ENCODE data around the gene NPTX1. TPM values are rescaled to one million over a fixed set of nuclear protein-coding genes. Genes with fewer than 3 reads are reported as not detected.

The NPTX1 gene
- total RNA-seq, 1 experiment from 2014 or later = 0.17 TPM

- DNase-seq (ENCODE audit: low spot score) = no peak
Measured at GRCh38 chr17:80480248-80480647, 3.8 kb upstream of the NPTX1 start.

- no peak for DNase-seq (ENCODE audit: low spot score)
Measured at GRCh38 chr17:80479246-80479566, 2.8 kb upstream of the NPTX1 start.

GRCh38 chr17:80478487-80479245 lies 2.3 kb upstream of the NPTX1 start:
- DNase-seq (ENCODE audit: low spot score) = no peak

GRCh38 chr17:80477647-80478478 lies 1.5 kb upstream of the NPTX1 start:
- no peak for DNase-seq (ENCODE audit: low spot score)

GRCh38 chr17:80476877-80477646 lies 655 bp upstream of the NPTX1 start:
- DNase-seq (ENCODE audit: low spot score) = no peak

GRCh38 chr17:80474961-80475909 lies 1.2 kb downstream of the NPTX1 start:
- no peak for DNase-seq (ENCODE audit: low spot score)

- peak; percentile 71 for DNase-seq (ENCODE audit: low spot score)
Measured at GRCh38 chr17:80474231-80474960, 2.0 kb downstream of the NPTX1 start.

- no peak for DNase-seq (ENCODE audit: low spot score)
Measured at GRCh38 chr17:80473701-80474100, 2.7 kb downstream of the NPTX1 start.

- DNase-seq (ENCODE audit: low spot score) = no peak
Measured at GRCh38 chr17:80472996-80473395, 3.4 kb downstream of the NPTX1 start.

GRCh38 chr17:80471922-80472321 lies 4.5 kb downstream of the NPTX1 start:
- no peak for DNase-seq (ENCODE audit: low spot score)

GRCh38 chr17:80470603-80471002 lies 5.8 kb downstream of the NPTX1 start:
- DNase-seq (ENCODE audit: low spot score) = no peak

- DNase-seq (ENCODE audit: low spot score) = no peak
Measured at GRCh38 chr17:80469667-80470066, 6.7 kb downstream of the NPTX1 start.

- DNase-seq (ENCODE audit: low spot score) = no peak
Measured at GRCh38 chr17:80468781-80469493, 7.5 kb downstream of the NPTX1 start.

- DNase-seq (ENCODE audit: low spot score) = no peak
Measured at GRCh38 chr17:80468242-80468641, 8.2 kb downstream of the NPTX1 start.

GRCh38 chr17:80466188-80466705 lies 10.2 kb downstream of the NPTX1 start:
- no peak for DNase-seq (ENCODE audit: low spot score)

- no peak for DNase-seq (ENCODE audit: low spot score)
Measured at GRCh38 chr17:80465327-80465974, 11.0 kb downstream of the NPTX1 start.

- DNase-seq (ENCODE audit: low spot score) = no peak
Measured at GRCh38 chr17:80464486-80464885, 11.9 kb downstream of the NPTX1 start.

GRCh38 chr17:80463784-80464400 lies 12.5 kb downstream of the NPTX1 start:
- no peak for DNase-seq (ENCODE audit: low spot score)

Measured in H4 (cell line).